ENCODE results near the gene FAM53B. TPM values are rescaled to one million over a fixed set of nuclear protein-coding genes. Genes with fewer than 3 reads are reported as not detected.
A peak's percentile ranks its signal among the peaks of the same experiment; 100 is the strongest.

FAM53B gene
- total and polyA plus RNA-seq, 7 experiments from 2014 or later: 3.9 to 51.5 (median 27.7) TPM

GRCh38 chr10:124685261-124685660, 58.9 kb downstream of the FAM53B start:
- Mint-ChIP-seq H3K4me1 (peaks cover 50 to 90% (median 63%) of the 10 kb centered on the region in 7 donors), H3K4me3 (peak overlapping the region in 9 of 10 donors; percentile 1 to 54 (median 42)), H3K36me3 (peaks cover 4 to 40% (median 18%) of the 10 kb centered on the region in 5 donors), H3K27me3 (no peaks in the 10 kb centered on the region), H3K9me3 (no peaks in the 10 kb centered on the region), H3K27ac (peak overlapping the region in 8 of 9 donors; percentile 0 to 94 (median 63))
- peak in 1 of 9 donors; percentile 22 for DNase-seq
- ChIA-PET POLR2A (interaction anchor here (1.0 to 6.6 kb wide), 7 partner anchors 9 to 36 kb away, joined by 3 to 40 read pairs (median 4); no protein-coding TSS in a partner anchor), CTCF (interaction anchor here (1.0 to 8.9 kb wide), 8 partner anchors 9 to 56 kb away, joined by 3 to 55 read pairs (median 3); no protein-coding TSS in a partner anchor)
- intact Hi-C loops (cut with micrococcal nuclease): loop anchor here in 1 of 2 donors (1.0 to 2.0 kb wide), 2 partner anchors 34 to 56 kb away; no protein-coding TSS in a partner anchor
- Histone ChIP-seq H3K27ac (ENCODE audit: low read depth, low read length) (no peak overlapping the region), H3K4me3 (ENCODE audit: low read length) (no peak overlapping the region), H3K4me1 (ENCODE audit: control insufficient read depth in 2 of 2, insufficient read depth in 2 of 2, low read length in 2 of 2) (peaks cover 39 to 90% of the 10 kb centered on the region in 2 donors), H3K36me3 (ENCODE audit: control insufficient read depth in 2 of 3, insufficient read depth in 3 of 3, low read length in 3 of 3) (peaks cover 0 to 15% (median 11%) of the 10 kb centered on the region in 3 experiments), H3K9me3 (ENCODE audit: control insufficient read depth in 2 of 3, low read length in 3 of 3) (no peaks in the 10 kb centered on the region), H3K27me3 (ENCODE audit: control insufficient read depth in 2 of 2, insufficient read depth in 2 of 2, low read length in 2 of 2) (no peaks in the 10 kb centered on the region)
- ATAC-seq: peak; percentile 39

GRCh38 chr10:124683814-124684213, 60.4 kb downstream of the FAM53B start:
- H3K9me3 Mint-ChIP-seq: no peaks in the 10 kb centered on the region
- peaks cover 4 to 34% (median 21%) of the 10 kb centered on the region in 5 donors for H3K36me3 Mint-ChIP-seq
- H3K36me3 ChIP-seq (ENCODE audit: control insufficient read depth in 2 of 3, insufficient read depth in 3 of 3, low read length in 3 of 3): peaks cover 0 to 15% (median 11%) of the 10 kb centered on the region in 3 experiments
- ChIA-PET POLR2A (interaction anchor here (0.7 to 6.6 kb wide), 10 partner anchors 11 to 57 kb away, joined by 3 to 40 read pairs (median 4); no protein-coding TSS in a partner anchor), CTCF (interaction anchor here (1.0 to 8.9 kb wide), 6 partner anchors 10 to 58 kb away, joined by 3 to 55 read pairs (median 4); no protein-coding TSS in a partner anchor)
- H3K27me3 Mint-ChIP-seq: no peaks in the 10 kb centered on the region
- peak overlapping the region; percentile 28 for H3K27ac ChIP-seq (ENCODE audit: low read depth, low read length)
- H3K4me3 Mint-ChIP-seq: peak overlapping the region in 8 of 10 donors; percentile 14 to 66 (median 44)
- H3K4me1 Mint-ChIP-seq: peaks cover 52 to 94% (median 75%) of the 10 kb centered on the region in 7 donors
- H3K9me3 ChIP-seq (ENCODE audit: control insufficient read depth in 2 of 3, low read length in 3 of 3): no peaks in the 10 kb centered on the region
- H3K4me1 ChIP-seq (ENCODE audit: control insufficient read depth in 2 of 2, insufficient read depth in 2 of 2, low read length in 2 of 2): peaks cover 47 to 90% of the 10 kb centered on the region in 2 donors
- no peaks in the 10 kb centered on the region for H3K27me3 ChIP-seq (ENCODE audit: control insufficient read depth in 2 of 2, insufficient read depth in 2 of 2, low read length in 2 of 2)
- H3K4me3 ChIP-seq (ENCODE audit: low read length): peak overlapping the region; percentile 22
- intact Hi-C loops (cut with micrococcal nuclease): loop anchor here in 1 of 2 donors (2.0 kb wide), 1 partner anchor 57 kb away; no protein-coding TSS in a partner anchor
- DNase-seq (no peak), ATAC-seq (no peak)
- peak overlapping the region in 8 of 9 donors; percentile 16 to 94 (median 64) for H3K27ac Mint-ChIP-seq

- no peak for DNase-seq
- Mint-ChIP-seq H3K27ac (peak overlapping the region in 3 of 9 donors; percentile 25 to 51 (median 43)), H3K4me1 (peaks cover 57 to 94% (median 85%) of the 10 kb centered on the region in 7 donors), H3K27me3 (no peaks in the 10 kb centered on the region), H3K4me3 (peak overlapping the region in 1 of 10 donors; percentile 93), H3K9me3 (no peaks in the 10 kb centered on the region), H3K36me3 (peaks cover 4 to 34% (median 20%) of the 10 kb centered on the region in 5 donors)
- Histone ChIP-seq H3K27ac (ENCODE audit: low read depth, low read length) (no peak overlapping the region), H3K9me3 (ENCODE audit: control insufficient read depth in 2 of 3, low read length in 3 of 3) (no peaks in the 10 kb centered on the region), H3K4me1 (ENCODE audit: control insufficient read depth in 2 of 2, insufficient read depth in 2 of 2, low read length in 2 of 2) (peaks cover 66 to 90% of the 10 kb centered on the region in 2 donors), H3K36me3 (ENCODE audit: control insufficient read depth in 2 of 3, insufficient read depth in 3 of 3, low read length in 3 of 3) (peaks cover 0 to 15% (median 11%) of the 10 kb centered on the region in 3 experiments), H3K27me3 (ENCODE audit: control insufficient read depth in 2 of 2, insufficient read depth in 2 of 2, low read length in 2 of 2) (no peaks in the 10 kb centered on the region), H3K4me3 (ENCODE audit: low read length) (no peak overlapping the region)
- ChIA-PET CTCF (interaction anchor here (2.6 to 8.9 kb wide), 4 partner anchors 15 to 60 kb away, joined by 10 to 55 read pairs (median 17); no protein-coding TSS in a partner anchor), POLR2A (interaction anchor here (2.8 kb wide), 1 partner anchor 36 kb away, joined by 11 read pairs; no protein-coding TSS in a partner anchor)
- no peak for ATAC-seq
- intact Hi-C loops (cut with micrococcal nuclease): no loop called here
These were observed 62.3 kb downstream of the FAM53B start for GRCh38 chr10:124681626-124682552.

GRCh38 chr10:124681091-124681490, 63.1 kb downstream of the FAM53B start:
- ATAC-seq: no peak
- H3K4me1 Mint-ChIP-seq: peaks cover 55 to 94% (median 85%) of the 10 kb centered on the region in 7 donors
- Histone ChIP-seq H3K27ac (ENCODE audit: low read depth, low read length) (no peak overlapping the region), H3K9me3 (ENCODE audit: control insufficient read depth in 2 of 3, low read length in 3 of 3) (no peaks in the 10 kb centered on the region), H3K27me3 (ENCODE audit: control insufficient read depth in 2 of 2, insufficient read depth in 2 of 2, low read length in 2 of 2) (no peaks in the 10 kb centered on the region), H3K4me3 (ENCODE audit: low read length) (no peak overlapping the region), H3K36me3 (ENCODE audit: control insufficient read depth in 2 of 3, insufficient read depth in 3 of 3, low read length in 3 of 3) (peaks cover 0 to 15% (median 11%) of the 10 kb centered on the region in 3 experiments), H3K4me1 (ENCODE audit: control insufficient read depth in 2 of 2, insufficient read depth in 2 of 2, low read length in 2 of 2) (peaks cover 74 to 91% of the 10 kb centered on the region in 2 donors)
- intact Hi-C loops (cut with micrococcal nuclease): no loop called here
- H3K27me3 Mint-ChIP-seq: no peaks in the 10 kb centered on the region
- peaks cover 4 to 30% (median 16%) of the 10 kb centered on the region in 5 donors for H3K36me3 Mint-ChIP-seq
- H3K9me3 Mint-ChIP-seq: no peaks in the 10 kb centered on the region
- ChIA-PET POLR2A (interaction anchor here (1.5 to 3.0 kb wide), 4 partner anchors 16 to 48 kb away, joined by 4 to 12 read pairs (median 8); no protein-coding TSS in a partner anchor), CTCF (interaction anchor here (1.7 to 8.9 kb wide), 5 partner anchors 16 to 37 kb away, joined by 4 to 55 read pairs (median 21); no protein-coding TSS in a partner anchor)
- H3K4me3 Mint-ChIP-seq: peak overlapping the region in 1 of 10 donors; percentile 93
- H3K27ac Mint-ChIP-seq: peak overlapping the region in 6 of 9 donors; percentile 41 to 97 (median 82)
- no peak for DNase-seq

- peaks cover 76 to 91% of the 10 kb centered on the region in 2 donors for H3K4me1 ChIP-seq (ENCODE audit: control insufficient read depth in 2 of 2, insufficient read depth in 2 of 2, low read length in 2 of 2)
- no peaks in the 10 kb centered on the region for H3K27me3 ChIP-seq (ENCODE audit: control insufficient read depth in 2 of 2, insufficient read depth in 2 of 2, low read length in 2 of 2)
- no peak overlapping the region for H3K27ac ChIP-seq (ENCODE audit: low read depth, low read length)
- Mint-ChIP-seq H3K4me1 (peaks cover 55 to 94% (median 85%) of the 10 kb centered on the region in 7 donors), H3K4me3 (peak overlapping the region in 2 of 10 donors; percentile 23 to 93), H3K27me3 (no peaks in the 10 kb centered on the region), H3K9me3 (no peaks in the 10 kb centered on the region), H3K27ac (peak overlapping the region in 8 of 9 donors; percentile 52 to 97 (median 82)), H3K36me3 (peaks cover 4 to 32% (median 16%) of the 10 kb centered on the region in 5 donors)
- H3K4me3 ChIP-seq (ENCODE audit: low read length): no peak overlapping the region
- DNase-seq (no peak), ATAC-seq (peak; percentile 68)
- no peaks in the 10 kb centered on the region for H3K9me3 ChIP-seq (ENCODE audit: control insufficient read depth in 2 of 3, low read length in 3 of 3)
- intact Hi-C loops (cut with micrococcal nuclease): no loop called here
- CTCF ChIA-PET: interaction anchor here (1.0 to 3.4 kb wide), 5 partner anchors 16 to 38 kb away, joined by 4 to 22 read pairs (median 12); no protein-coding TSS in a partner anchor
- POLR2A ChIA-PET: interaction anchor here (0.7 to 3.0 kb wide), 5 partner anchors 16 to 48 kb away, joined by 3 to 12 read pairs (median 5); no protein-coding TSS in a partner anchor
- peaks cover 0 to 15% (median 11%) of the 10 kb centered on the region in 3 experiments for H3K36me3 ChIP-seq (ENCODE audit: control insufficient read depth in 2 of 3, insufficient read depth in 3 of 3, low read length in 3 of 3)
These were observed 63.5 kb downstream of the FAM53B start for GRCh38 chr10:124680675-124681074.

Data from naive thymus-derived CD4-positive, alpha-beta T cell (primary cell).